HT-29 (cell line): ENCODE measurements around the gene KDM4C. TPM values are rescaled to one million over a fixed set of nuclear protein-coding genes. Genes with fewer than 3 reads are reported as not detected.
"Not testable (repeated sequence)": the region's sequence is repeated elsewhere in the genome, so short reads cannot be mapped to it uniquely, and the experiment has no call there.

ENCODE experiments used
- DNase-seq: peaks from one replicate; pipeline ENCODE4 v3.0.0-alpha.2; 2015; ENCODE audit warnings: low spot score
- total RNA-seq: library from RNA; depleted of rRNA; stranded (reverse); fragments of >200 nt; shearing (Covaris generic); gene quantifications from 2 replicates; pipeline ENCODE4 v1.2.3, GENCODE V29; 2014

The KDM4C gene
- total RNA-seq, 1 experiment from 2014 or later, result 22.4 TPM

- DNase-seq, result no peak
These were observed 216.0 kb downstream of the KDM4C start for GRCh38 chr9:6973762-6974161.

DNA sequence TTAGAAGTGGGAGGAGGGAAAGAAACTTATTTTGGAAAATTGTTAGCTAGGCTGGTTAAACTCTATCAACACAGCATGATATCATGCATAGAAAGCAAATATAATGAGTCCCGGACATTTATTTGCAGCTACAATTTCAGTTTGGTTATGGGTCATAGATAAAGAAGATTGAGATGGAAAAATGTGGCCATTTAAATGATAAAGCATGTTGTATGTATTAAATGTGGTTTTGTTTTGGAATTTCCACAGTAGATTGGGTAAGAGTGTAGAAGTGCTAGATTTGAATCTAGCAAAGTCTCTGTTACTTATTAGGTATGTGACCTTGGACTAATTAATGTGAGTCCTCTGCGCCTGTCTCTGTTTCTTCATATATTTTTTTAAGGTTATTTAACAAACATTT is 217.4 kb downstream of the KDM4C start:
- no peak for DNase-seq

GRCh38 chr9:6977761-6978160 is 220.0 kb downstream of the KDM4C start:
- DNase-seq, result no peak

DNA sequence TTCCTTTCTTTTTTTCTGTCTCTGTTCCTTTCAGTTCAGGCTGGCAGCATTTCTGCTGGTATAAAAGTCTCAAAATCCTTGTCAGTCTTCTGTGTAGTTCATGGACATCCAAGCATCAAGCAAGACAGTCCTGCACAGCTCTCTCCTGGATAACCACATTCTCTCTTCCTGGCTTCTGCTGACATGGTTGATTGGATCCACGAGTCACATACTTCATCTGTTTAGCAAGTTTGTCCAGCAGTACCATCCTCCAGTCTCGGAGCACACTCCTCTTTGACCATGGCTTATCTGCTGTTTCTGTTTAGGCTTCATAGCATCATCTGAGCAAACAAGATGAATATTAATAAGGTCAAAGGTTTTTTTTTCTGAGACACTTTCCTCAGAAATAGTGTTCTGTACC is 220.8 kb downstream of the KDM4C start:
- DNase-seq, result no peak

GRCh38 chr9:6984941-6985578 is 227.3 kb downstream of the KDM4C start:
- no peak for DNase-seq

DNA sequence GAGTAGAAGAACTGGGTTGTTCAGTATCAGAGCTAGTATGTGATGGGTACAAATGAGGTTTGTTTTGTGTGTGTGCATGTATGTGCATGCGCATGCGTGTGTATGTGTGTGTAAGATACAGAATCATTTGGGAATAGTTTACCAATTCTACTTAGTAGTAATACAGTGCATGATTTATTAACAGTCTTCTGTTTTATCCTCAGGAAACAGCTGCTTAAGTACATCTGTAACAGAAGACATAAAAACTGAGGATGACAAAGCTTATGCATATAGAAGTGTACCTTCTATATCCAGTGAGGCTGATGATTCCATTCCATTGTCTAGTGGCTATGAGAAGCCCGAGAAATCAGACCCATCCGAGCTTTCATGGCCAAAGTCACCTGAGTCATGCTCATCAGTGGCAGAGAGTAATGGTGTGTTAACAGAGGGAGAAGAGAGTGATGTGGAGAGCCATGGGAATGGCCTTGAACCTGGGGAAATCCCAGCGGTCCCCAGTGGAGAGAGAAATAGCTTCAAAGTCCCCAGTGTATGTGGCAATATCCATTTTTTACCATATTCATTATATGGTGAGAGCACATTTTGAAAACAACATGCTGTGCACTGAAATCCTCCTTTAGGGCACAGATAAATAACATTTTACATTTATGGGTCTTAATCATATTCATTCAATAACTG is 228.5 kb downstream of the KDM4C start:
- DNase-seq, result no peak

GRCh38 chr9:6987381-6987780 is 229.6 kb downstream of the KDM4C start:
- DNase-seq, result no peak

DNA sequence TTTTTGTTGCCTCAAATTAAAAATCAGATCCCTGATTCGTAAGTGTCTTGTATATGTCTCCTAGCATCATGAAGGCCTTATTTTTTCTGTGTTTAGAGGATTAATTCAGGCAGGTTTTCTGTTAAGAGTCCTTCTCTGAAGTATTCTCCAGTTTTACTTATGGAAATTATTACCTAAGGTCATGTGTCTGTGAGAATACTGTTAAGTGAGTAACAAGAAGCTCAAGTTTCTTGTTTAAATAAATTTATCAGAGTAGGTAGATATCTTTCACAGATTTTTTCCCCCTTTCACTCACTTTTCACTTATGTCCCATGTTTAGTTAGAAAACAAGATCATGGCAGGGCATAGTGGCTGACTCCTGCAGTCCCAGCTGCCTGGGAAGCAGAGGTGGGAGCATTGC is 233.6 kb downstream of the KDM4C start:
- DNase-seq, result no peak

DNA sequence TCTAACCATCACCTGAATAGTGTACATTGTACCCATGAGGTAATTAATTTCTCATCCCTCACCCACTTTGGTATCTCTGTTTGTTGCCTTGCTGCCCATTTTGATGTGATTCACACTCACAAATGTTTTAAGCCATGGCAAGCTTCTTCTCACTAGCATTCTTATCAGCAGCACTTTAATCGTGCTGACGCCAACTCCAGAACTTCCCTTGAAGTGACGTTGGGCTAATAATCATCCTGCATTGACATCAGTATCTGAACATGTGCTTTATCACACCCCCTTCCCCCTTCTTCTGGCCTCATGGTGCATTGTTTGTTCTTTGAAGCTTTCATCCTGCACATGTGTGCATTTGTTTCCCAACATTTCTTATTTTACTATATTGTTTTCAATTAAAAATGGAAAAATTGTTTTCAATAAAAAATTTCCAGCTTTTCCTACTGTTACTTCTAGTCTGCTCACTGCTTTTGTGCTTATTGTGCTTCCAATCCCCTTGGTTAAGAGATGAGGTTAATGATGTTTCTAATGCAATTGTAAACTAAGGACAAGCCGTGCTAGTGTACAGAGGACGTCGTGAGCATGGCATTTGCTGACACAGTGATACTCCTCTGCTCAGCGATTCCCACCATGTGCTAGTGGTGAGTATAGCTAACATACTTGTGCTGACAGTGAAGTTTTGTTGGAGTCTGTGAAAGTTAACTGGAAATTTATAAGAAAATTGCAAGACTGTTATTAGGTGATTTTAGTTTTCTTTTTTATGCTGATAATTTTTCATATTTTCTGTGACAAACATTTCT is 238.5 kb downstream of the KDM4C start:
- no peak for DNase-seq

- DNase-seq, result no peak
These were observed 239.6 kb downstream of the KDM4C start for GRCh38 chr9:6997330-6997729.

GRCh38 chr9:6999794-7000193 is 242.0 kb downstream of the KDM4C start:
- no peak for DNase-seq

DNA sequence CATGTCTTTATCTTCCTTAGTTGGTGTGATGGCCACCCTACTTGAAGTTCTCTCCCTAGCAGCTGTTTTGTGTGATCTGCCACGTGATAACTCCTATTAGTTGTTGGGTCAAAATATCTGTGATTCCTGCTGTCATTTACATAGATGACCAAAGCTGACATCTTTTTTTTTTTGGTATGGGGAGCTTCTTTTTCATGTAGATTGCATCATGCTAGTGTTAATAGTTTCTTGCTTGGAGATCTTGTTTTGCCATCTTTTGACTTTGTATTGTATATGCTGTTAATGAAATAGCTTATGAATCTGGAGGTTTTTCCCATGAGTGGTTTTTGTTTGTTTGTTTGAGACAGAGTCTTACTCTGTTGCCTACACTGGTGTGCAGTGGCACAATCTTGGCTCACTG is 243.8 kb downstream of the KDM4C start:
- DNase-seq, result no peak

GRCh38 chr9:7003861-7004260 is 246.1 kb downstream of the KDM4C start:
- DNase-seq, result no peak

GRCh38 chr9:7006417-7006816 is 248.6 kb downstream of the KDM4C start:
- no peak for DNase-seq

- no peak for DNase-seq
These were observed 250.6 kb downstream of the KDM4C start for GRCh38 chr9:7008411-7008810.

DNA sequence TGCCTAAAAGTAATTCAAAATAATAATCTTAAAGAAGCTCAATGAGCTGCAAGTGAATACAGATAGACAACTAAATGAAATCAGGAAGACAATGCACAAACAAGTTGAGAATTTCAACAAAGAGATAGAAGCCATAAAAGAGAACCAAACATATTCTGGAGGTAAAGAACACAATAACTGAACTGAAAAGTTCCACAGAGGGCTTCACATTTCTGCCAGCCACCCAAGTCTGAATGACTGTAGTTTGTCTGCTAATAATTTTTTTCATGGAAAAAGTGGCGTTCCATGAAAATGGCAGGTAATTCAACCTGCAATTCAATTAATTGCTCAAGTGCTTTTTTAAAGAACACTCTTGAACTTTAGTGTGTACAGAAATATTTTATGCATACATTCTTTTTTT is 251.3 kb downstream of the KDM4C start:
- no peak for DNase-seq

GRCh38 chr9:7011395-7012067 is 253.8 kb downstream of the KDM4C start:
- DNase-seq, result no peak

DNA sequence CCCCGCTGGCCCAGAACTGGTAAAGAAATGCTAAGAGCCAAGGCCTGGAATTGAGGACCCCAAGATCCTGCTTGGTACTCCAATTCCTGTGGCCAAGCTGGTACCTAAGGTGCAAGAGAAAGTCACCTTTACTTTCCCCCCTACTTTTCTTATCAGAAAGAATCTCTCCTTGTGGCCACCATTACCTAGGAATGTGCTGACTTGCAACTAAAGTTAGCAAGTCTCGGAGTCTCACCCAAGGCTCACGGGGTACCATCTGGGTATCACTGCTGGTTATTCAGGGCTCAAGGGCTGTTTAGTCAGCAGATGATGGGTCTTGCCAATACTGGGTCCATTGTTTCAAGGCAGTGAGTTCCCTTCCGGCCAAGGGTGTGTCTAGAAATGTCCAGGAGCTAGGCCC is 270.2 kb downstream of the KDM4C start:
- no peak for DNase-seq

GRCh38 chr9:7028591-7028990 is 270.8 kb downstream of the KDM4C start:
- no peak for DNase-seq

GRCh38 chr9:7030943-7031342 is 273.2 kb downstream of the KDM4C start:
- DNase-seq, result not testable (repeated sequence)

DNA sequence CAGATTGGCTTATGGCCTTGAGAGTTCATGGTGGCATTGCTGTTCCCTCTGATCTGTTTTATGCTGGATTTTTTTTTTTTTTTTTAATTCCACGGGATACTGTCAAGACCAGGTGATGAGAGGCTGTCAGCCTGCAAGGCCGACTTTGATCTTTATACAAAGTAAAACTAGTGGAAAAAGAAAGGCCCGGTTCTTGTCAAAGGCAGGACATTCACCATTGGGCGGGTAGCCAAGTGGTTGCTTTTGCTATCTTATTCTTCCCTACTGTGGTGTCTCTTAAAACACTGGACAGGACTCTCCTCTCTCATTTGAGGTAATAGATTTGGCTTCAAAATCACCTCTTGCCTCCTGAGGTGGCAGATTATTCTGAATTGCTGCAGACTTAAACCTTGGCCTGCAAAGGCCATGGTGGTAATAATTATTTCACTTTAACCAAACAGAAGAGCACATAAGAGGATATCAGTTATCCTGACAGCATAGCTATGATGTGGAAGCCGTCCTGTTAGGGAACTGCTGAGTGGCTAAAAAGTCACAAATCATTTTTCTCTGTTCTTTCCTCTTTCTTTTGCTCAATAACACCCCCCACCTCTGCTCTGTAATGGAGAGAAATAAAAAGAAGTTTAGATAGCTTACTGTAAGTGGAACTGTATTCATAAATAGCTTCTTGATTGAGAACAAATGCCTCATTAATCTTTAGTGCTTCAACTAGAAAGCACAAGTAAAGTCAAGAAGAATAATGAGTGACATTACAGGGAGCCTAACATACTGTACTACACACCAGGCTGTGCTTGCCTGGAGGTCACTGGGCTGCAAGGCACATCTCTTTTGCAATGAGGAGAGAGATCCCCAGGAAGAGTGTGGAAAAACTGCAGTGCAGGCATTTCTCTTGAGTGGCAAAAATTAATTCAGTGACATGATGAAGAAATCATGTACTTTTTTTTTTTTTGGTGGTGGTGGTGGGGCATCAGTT is 275.6 kb downstream of the KDM4C start:
- DNase-seq, result no peak
